ENCODE results near the gene CXCR6. TPM values are rescaled to one million over a fixed set of nuclear protein-coding genes. Genes with fewer than 3 reads are reported as not detected.

Gene CXCR6
- total RNA-seq, 1 donor from 2014 or later: 0.28 TPM

DNA sequence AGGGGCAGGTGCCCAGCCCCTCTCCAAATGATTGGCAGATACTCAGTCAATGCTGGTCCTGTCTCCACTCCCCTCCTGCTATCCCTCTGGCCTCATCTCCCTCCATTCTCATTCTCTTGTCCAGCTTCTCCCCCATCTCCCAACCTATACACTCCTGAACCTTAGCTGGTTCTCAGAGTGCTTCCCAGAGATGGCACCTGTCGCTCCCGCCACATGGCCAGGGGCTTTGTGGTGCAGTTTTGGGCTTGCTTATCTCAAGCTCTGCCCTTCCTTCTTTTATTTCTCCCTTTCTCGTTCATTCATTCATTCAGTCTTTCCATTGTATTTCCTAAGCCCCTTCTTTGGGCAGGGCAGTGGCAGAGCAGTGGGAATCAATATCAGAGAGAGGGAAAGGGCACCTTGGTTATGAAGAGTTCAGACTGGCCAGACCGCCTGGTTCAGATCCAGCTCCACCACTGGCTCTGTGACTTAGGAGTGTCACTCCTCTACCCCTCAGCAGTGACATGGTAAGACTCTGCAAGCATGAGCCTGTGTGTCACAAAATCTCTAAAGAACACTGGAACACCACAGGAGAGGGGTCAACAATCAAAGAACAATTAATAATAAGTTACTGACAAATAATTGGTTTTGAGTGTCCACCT lies 20.2 kb upstream of the CXCR6 start:
- ATAC-seq: no peak

GRCh38 chr3:45923755-45924154 lies 19.5 kb upstream of the CXCR6 start:
- no peak for ATAC-seq

- no peak for ATAC-seq
These were observed 15.4 kb upstream of the CXCR6 start for GRCh38 chr3:45927881-45928280.

DNA sequence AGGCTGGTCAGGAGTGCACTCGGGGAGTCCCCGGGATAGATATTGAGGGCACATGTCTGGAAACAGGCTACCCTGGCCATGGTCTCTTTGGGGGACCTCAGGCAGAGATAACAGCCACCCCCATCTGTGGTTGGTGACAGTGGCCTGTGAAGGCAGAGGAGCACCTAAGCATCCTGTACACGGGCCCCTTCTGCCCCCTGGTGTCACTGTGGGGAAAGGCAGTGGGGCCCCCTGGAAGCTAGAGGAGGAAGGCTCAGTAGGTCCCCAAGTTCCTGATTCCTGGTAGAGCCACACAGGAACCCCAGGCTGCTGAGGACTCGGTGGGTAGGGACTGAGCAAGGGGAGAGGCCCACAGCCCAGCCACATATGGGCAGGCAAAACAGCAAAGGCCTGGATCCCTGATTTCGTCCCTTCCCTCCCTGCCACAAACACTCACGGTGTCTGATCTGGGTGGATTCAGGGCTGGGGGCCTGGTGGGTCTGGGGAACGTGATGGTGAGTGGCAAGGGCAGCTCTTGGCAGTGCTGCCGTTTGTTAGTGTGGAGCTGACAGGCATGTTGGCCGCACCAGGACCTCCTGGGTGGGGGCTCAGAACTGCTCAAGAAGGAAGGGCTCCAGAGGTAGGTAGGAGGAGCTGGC lies 14.1 kb upstream of the CXCR6 start:
- peak; percentile 71 for ATAC-seq

- no peak for ATAC-seq
These were observed 11.8 kb upstream of the CXCR6 start for GRCh38 chr3:45931496-45931895.

DNA sequence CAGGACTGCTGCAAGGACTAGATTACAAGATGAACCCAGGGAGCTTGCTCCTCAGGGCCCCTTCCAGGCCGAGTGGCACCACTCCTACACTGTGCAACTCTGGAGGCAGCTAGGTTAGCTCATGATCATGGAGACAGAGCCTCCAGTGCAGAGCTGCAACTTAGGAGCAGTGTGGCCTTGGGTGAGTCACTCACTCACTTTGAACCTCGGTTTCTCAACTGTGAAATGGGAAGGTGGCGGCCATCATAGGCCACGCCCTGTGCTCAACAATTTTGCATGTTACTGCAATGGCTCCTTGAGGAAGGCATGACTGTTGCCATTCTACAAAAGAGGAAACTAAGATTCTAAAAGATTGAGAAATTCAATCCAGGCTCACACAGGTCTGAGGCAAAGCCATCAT lies 11.2 kb upstream of the CXCR6 start:
- peak; percentile 63 for ATAC-seq

DNA sequence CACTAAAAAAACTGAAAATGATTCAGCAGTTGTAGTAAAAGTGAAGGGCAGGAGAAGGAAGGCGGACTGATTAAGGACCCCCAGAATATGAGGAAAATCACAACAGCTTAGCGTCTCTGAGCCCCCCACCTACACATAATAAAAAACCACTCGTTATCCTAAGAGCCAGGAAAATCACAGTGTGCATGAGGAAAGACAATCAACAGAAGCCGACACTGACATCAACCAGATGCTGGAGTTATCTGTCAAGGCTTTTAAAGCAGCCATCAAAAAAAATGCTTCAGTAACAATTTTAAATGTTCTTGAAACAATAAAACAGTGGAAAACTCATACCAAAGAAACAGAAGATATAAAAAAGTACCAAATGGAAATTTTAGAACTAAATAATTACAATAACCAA lies 9.7 kb upstream of the CXCR6 start:
- ATAC-seq: no peak

DNA sequence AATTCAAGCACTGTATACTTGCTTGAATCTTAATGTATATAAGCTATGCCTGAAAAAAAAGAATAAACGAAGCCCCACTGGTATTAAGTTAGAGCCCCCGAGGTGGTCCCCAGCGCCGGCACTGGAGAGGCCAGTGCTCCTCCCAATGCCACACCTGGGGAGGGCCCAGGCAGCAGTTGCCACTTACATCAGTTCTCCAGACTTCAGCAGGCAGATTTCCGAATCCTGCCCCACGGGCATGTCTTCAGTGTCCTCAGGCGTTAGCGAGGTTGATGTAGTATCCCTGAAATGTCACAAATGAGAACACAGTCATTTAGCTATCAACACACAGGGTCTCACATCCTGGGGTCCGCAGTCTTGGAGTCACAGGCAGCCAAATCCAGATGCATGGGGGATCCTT lies 7.0 kb upstream of the CXCR6 start:
- no peak for ATAC-seq

GRCh38 chr3:45937206-45938042 lies 5.8 kb upstream of the CXCR6 start:
- ATAC-seq: no peak

GRCh38 chr3:45938043-45938435 lies 5.2 kb upstream of the CXCR6 start:
- no peak for ATAC-seq

DNA sequence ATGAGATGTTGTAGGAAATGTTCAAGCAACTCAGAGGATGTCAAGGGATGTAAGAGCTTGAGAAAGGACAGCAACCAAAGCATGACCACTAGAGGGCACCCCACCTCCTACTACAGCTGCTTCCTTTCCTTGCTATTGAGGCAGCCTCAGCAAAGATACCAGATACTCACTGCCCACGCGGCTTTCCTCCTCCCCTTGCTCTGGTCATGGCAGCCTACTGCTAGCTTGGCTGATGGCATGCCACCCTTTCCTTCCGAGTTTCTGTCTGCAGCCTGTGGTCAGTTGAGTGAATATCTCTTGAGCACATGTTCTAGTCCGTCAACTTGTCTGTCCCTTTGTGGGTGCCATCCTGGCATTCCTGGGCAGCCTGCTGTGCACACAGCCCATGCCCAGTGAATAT lies 4.4 kb upstream of the CXCR6 start:
- peak; percentile 87 for ATAC-seq

- ATAC-seq: no peak
These were observed 3.9 kb upstream of the CXCR6 start for GRCh38 chr3:45939341-45939771.

DNA sequence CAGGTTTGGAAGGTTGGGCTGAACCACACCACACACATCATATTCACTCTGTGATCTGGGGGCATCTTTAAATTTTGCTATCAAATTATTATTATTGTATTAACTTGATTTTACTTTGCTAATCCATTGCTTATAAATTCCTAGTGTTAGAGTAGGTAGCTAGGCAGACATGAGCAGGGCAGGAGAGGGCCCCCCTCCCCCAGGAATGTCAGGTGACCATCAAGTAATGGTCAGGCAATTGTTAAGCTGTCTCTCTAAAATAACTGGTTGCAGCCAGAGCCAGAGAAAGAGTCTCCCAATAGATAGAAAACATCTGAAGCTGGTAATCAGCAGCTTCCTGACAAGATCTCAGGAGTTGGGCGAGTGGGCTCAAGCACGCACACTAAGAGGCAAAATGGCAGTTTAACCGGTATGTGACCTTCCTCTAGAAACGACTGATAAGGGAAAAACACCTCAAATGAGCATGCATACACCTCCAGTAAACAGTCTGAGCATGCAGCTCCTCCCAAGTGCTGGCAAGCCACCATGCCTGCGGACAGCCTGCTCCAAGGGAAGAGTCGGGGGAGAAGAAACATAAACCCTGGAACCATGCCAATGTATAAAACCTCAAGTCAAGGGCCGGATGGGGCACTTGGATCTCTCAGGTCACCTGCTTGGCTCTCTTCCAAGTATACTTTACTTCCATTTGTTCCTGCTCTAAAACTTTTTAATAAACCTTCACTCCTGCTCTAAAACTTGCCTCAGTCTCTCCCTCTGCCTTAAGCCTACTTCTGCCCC lies 3.1 kb upstream of the CXCR6 start:
- ATAC-seq: no peak

DNA sequence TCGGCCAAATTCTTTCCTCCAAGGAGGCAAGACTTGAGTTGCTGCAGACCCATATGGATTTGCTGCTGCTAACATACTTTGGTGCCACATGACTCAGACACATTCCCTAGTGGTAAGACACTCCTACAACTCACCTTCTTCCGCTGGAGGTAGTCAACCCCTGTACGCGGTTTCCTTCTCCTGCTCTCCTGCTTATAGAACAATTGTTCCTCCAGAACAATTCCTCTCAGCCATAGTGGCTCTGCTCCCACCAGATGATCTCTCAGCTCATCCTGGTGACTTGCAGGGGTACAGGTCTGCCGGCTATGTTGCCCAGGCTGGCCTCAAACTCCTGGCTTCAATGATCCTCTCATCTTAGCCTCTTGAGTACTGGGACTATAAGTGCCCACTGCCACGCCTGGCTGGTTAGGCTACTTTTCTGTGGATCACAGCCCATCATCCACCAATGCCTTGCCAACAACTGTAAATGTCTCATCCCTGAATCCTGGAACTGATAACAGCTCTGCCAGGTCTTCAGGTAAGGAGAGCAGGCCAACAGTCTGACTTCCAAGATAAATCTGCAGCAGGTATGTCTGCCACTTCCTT lies 2.4 kb upstream of the CXCR6 start:
- ATAC-seq: no peak

- ATAC-seq: no peak
These were observed 1.0 kb upstream of the CXCR6 start for GRCh38 chr3:45942051-45942825.

DNA sequence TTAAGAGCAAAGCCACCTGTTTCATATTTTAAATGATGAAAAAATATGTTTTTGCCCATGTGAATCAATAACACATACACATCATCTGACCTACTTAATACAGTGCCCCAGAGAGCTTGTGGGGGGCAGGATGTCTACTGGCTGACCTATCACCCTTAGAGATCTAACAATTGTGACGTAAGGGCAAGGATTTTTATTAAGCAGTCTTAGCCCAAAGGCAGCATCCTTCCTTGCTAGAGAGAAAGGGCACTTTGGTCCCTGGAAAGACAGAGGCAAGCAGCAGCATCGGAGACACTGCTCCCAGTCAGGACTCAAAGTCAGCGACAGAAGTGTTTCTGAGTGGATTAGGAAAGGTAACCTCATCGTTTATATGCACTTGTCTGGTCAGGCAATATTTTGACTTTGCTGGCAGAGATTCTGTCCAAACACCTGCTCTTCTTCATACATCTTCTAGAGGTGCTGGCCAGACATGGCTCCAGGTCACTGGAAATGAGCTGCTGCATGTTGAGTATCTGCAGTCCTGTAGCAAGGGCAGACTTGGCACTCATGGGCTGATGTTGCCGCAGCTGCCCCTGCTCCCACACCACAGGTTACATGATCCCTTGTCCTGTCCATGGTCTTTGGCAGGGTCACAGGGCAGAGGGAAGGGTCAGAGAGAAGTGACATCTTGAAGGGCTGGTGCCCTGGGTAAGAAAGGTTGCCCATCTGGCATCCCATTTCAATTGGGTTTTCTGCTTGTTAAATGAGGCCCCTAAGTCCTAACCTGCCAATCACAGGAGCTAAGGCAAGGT lies 1.8 kb downstream of the CXCR6 start:
- ATAC-seq: no peak

- no peak for ATAC-seq
These were observed 3.0 kb downstream of the CXCR6 start for GRCh38 chr3:45946307-45946706.

- ATAC-seq: no peak
These were observed 3.6 kb downstream of the CXCR6 start for GRCh38 chr3:45946875-45947274.

DNA sequence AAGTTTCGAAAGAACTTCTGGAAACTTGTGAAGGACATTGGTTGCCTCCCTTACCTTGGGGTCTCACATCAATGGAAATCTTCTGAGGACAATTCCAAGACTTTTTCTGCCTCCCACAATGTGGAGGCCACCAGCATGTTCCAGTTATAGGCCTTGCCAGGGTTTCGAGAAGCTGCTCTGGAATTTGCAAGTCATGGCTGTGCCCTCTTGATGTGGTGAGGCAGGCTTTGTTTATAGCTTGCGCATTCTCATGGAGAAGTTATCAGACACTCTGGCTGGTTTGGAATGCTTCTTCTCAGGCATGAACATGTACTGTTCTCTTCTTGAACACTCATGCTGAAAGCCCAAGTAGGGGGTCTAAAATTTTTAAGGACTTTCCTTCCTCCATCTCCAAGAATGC lies 4.1 kb downstream of the CXCR6 start:
- no peak for ATAC-seq

GRCh38 chr3:45948311-45948781 lies 5.1 kb downstream of the CXCR6 start:
- ATAC-seq: no peak

- ATAC-seq: no peak
These were observed 5.6 kb downstream of the CXCR6 start for GRCh38 chr3:45948881-45949280.
